Smooth muscle cell of the pulmonary artery (primary cell): ENCODE measurements around the gene TRHDE. TPM values are rescaled to one million over a fixed set of nuclear protein-coding genes. Genes with fewer than 3 reads are reported as not detected.

Source experiments
- total RNA-seq: library from RNA; depleted of rRNA; stranded (reverse); fragments of >200 nt; gene quantifications from 2 replicates; pipeline ENCODE4 v1.2.3, GENCODE V29; 2014

TRHDE gene
- total RNA-seq, result 1.6 and 3.5 TPM in 2 replicates

GRCh38 chr12:72272091-72272661, at the start of gene TRHDE:
TRHDE (plus strand) TSS chr12:72272370; CDS start chr12:72272644, 274 bp downstream.

